GM08714 (cell line): ENCODE results near the gene MAPK12.

Source experiments
- H3K4me3 ChIP-seq: fragments of 200-500 bp; sonication (Bioruptor generic); 2 replicates; pipeline ENCODE4 v1.5.1; 2014; ENCODE audit warnings: mild to moderate bottlenecking, low read length, inconsistent platforms
- ZNF274 ChIP-seq: IDR thresholded peaks from 2 replicates; pipeline ENCODE4 v1.6.1; 2012; ENCODE audit warnings: mild to moderate bottlenecking, low read depth, low read length

MAPK12 gene

DNA sequence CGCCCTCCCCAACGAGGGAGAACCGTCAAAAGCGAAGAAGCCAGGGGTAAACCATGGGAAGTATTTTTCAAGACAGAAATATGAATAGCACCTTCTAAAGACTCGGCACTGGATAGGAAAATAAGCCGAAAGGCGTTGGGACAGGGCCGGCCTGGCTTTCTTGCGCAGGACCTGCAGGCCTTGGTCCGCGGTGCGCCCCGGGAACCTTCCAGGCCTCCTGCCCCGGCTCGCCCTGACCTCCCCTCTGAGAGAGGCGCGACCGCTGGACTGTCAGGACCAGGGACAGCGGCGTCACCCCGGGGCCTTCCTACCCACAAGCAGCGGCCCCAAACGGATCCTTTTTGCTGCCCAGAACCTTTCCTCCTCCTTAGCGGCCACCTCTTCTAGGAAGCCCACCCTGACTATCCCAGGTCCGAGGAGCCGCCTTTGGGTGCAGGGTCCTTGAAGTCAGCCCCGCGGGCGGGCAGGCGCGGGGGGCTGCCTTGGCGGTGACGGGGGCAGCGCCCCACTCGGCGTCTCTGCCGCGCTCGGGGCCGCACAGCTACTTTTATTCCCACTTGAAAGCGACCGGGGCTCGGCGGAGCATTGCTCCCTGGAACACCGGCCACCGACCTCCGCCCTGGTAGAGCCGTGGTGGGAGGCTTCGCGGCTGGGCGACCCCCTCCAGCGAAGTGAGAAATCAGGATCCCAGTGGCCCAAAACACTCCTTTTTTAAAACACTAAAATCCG lies 9.3 kb upstream of the MAPK12 start:
- TF ChIP-seq ZNF274 = no peak
- H3K4me3 ChIP-seq = peak overlapping the region; percentile 68

DNA sequence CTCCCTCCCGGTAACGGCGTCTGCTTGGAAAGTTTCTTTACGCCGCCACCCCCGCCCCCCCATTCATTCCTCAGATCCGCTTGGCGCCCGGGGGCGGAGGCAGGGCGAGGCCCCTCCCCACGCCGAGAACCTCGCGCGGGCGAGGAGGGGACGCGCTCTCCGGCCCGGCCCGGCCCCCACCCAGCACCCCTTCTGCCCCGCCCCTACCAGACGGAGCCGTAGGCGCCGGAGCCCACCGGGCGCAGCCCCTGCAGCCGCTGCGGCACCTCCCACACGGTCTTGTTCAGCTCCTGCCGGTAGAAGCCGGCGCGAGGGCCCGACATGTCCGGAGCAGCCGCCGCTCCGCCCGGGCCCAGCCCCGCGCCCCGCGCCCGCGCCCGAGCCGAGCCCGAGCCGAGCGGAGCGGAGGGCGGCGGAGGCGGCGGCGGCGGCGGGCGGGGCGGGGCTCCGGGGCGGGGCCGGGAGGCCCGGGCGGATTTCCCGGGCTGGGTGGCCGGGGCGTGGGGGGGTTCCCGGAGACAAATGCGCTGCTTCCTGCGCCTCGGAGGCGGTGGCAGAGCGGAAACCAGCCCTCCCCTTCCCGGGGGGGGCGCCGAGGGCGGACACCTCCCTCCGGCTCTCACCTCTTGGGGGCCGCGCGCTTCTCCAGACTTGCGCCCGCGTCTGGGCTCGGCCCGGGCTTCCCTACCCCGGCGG lies 8.6 kb upstream of the MAPK12 start, which contains the start of gene MAPK11:
Gene MAPK11, minus strand, starts transcription at position 411 of the 696 bp plus-strand sequence. Its CDS starts 88 bp downstream, at position 323.
- peak within 1 kb of the TSS; percentile 68 for H3K4me3 ChIP-seq
- no peak for TF ChIP-seq ZNF274

DNA sequence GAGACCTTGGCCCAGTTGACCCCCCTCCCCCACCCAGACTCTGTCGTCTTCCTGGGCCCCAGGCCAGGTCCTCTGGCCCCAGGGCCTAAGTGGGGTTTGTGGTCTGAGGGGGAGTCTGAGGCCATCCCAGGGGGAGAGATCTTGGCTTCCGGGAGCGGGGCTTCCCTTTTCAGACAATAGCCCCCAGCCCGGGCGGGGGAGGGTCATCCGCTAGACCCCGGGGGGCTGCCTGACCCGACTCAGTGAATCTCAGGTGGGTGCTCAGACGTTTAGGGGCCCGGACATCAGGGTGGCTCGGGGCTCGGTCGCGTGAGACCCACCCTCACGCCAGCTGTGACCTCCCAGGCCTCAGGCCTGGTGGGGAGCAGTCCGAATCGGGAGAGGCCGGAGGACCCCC lies 8.1 kb upstream of the MAPK12 start:
- TF ChIP-seq ZNF274 = no peak
- peak overlapping the region; percentile 50; the same call in 1 of the 2 replicates for H3K4me3 ChIP-seq

DNA sequence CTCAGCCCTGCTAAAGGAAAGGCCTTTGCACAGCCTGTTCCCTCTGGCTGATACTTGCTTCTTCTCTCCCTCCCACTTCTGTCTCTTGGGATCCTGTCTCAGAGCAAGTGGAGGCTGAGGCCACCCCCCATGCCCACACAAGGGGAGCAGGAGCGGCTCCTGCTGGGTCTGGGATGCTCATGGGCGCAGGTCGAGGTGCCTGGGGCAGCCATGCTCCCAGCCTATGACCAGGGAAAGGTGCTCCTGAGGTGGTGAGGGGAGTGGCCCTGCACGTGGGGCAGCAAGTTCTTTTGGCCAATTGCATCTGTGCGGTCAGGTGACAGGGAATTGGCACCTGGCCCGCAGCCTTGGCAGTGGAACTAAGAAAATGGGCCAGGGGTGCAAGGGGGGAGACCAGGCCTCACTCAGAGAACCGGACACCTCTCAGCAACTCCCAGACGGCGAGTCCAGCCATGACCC lies 7.2 kb upstream of the MAPK12 start:
- H3K4me3 ChIP-seq = no peak overlapping the region
- no peak for TF ChIP-seq ZNF274

DNA sequence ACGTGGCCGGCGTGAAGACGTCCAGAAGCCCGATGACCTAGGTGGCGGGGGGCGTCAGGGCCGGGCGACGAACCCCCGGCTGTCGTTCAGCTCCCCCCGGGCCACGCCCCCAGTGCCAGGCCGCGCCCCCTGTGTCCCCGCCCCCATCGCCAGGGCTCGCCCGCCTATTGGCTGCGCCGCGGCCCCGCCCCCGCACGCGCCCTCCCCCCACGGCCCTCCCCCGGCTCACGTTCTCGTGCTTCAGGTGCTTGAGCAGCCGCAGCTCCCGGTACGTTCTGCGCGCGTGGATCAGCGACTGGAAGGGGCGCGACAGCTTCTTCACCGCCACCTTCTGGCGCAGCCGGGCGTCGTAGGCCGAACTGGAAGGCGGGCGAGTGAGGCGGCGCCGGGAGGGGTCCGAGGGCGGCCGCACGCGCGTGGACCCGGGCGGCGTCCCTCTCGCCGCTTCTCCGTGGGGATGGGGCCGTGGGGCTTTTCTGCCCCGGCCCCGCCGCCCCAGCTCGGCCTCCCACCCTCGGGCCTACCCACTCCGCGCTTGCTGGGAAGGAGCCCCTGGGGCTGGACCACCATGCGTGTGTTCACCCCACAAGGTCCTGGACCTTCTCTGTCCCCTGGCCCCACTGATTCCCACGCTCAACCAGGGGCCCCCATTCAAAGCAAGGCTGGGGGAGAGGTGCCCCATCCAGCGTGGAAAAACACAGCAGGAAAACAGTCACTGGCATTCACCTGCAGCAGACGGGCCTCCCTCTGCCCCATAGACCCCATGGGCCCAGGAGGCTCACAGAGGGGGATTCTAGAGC lies 6.3 kb upstream of the MAPK12 start:
- TF ChIP-seq ZNF274 = no peak
- H3K4me3 ChIP-seq = no peak overlapping the region

DNA sequence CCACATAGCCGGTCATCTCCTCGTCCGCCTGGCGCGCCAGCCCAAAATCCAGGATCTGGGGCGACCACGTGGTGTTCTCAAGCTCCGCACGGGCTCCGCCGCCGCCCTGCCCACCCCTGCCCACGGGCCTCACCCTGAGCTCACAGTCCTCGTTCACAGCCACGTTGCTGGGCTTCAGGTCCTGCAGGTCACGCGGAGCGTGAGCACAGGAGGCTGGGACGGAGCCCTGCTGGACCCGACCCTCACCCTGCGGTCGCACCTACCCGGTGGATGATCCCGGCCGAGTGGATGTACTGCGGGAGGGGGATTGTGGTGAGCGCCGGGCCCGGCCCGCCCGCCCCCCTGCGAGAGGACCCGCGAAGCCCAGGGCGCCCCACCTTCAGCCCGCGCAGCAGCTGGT lies 5.5 kb upstream of the MAPK12 start:
- no peak for TF ChIP-seq ZNF274
- H3K4me3 ChIP-seq = no peak overlapping the region

DNA sequence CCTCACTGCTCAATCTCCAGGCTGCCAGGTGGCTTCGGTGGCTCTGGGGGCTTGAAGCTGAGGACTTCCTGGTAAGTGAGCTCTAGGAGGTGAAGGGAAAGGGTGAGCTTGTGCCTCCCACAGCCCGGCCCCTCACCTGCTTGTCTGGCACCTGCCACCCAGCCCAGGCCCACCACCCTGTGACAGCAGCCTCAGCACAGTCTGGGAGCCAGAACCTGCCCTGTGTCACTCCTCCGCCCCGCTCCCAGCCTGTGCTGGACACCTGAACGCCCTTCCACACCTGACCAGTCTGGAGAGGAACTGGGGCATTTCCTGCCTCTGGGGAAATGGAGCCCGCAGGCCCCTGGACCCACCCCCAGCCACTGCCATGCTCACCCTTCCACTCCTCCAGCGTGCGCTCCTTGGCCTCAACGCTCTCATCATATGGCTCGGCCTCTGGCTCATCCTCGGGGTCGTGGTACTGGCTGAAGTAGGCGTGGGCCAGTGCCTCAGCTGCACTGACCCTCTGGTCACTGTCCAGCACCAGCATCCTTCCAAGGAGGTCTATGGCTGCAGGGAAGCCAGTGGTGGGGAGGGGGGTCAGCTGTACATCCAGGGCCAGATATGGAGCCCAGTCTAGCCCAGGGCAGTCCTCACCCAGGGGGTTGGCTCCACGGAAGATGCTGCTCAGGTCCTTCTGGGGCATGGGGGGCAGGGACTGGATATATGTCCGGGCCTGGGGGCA lies 3.6 kb upstream of the MAPK12 start:
- no peak for TF ChIP-seq ZNF274
- no peak overlapping the region for H3K4me3 ChIP-seq

DNA sequence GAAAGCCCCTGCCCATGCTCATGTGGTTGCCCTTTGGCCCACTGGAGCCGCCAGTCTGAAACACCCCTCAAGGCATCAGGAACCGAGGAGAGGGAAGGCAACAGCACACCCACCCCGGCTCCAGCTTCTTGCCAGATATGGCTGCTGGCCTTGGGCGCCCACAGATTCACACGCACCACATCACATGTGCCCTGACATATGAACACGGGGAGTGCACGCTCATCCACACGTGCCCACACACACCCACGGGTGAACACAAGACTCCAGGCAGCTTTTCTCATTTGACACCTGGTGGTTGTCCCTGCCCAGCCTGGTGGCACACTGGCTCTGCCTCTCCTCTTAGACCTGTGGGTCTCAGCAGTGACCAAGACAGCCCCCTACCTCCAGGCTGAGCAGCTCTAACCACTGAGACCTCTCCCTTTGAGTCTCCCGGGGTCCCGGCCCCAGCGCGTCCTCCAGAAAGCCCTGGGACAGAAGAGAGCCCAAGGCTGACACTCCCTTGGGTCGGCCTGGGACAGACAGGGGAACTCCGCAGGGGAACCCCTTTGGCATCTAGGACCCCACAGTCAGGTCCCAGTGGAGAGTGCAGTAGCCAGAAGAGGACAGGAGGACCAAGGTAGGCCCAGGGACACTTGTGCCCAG lies 2.7 kb upstream of the MAPK12 start:
- H3K4me3 ChIP-seq = no peak overlapping the region
- no peak for TF ChIP-seq ZNF274

DNA sequence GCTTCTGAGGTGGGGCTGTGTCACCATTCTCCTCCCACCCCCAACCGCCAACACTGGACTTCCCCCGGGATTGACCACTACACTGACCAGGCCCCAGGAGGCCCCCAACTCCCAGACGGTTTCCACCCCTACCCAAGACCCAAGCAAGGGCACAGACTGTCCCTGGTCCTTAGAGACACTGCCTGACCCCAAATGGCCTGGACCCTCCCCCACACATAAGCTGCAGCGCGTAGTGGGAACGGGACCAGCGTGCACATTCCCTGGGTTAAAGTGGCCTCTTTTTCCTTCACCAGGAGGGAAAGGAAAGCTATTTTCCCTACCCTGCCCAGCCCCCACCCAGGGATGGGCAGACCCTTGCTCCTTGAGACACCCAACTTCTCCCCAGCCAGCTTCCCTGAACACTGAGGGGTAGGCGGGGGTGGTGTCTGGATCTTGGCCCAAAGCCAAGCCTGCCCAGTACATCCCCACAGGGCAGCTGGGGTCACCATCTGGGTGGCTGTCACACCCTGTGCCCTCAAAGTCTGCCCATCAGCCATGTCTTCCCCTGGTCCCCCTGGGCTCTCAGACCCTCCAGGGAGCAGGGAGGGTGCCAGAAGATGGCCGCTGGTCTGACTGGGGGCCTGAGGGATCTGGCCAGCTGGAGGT lies 1.6 kb upstream of the MAPK12 start:
- H3K4me3 ChIP-seq = no peak overlapping the region
- TF ChIP-seq ZNF274 = no peak

DNA sequence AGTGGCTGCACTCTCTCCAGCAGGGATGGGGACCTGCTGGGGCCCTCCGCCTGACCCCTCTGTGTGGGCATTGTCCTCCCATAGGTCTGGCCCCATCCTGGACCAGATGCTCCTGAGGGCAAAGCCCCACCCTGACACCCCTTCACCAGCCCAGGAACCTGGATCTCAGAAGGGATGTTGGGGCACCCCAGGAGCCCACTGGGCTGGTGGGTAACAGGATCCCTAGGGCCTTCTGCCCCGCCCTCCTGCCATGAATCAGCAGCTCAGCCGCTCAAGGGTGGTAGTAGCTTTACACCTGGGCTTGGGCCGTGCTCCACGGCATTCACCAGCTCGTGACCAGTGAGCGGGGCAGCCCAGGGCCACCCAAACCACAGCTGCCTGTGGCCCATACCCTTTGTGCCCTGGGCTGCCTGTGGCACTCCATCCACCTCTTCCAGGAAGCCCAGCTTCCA lies 1.0 kb upstream of the MAPK12 start:
- H3K4me3 ChIP-seq = no peak overlapping the region
- no peak for TF ChIP-seq ZNF274

DNA sequence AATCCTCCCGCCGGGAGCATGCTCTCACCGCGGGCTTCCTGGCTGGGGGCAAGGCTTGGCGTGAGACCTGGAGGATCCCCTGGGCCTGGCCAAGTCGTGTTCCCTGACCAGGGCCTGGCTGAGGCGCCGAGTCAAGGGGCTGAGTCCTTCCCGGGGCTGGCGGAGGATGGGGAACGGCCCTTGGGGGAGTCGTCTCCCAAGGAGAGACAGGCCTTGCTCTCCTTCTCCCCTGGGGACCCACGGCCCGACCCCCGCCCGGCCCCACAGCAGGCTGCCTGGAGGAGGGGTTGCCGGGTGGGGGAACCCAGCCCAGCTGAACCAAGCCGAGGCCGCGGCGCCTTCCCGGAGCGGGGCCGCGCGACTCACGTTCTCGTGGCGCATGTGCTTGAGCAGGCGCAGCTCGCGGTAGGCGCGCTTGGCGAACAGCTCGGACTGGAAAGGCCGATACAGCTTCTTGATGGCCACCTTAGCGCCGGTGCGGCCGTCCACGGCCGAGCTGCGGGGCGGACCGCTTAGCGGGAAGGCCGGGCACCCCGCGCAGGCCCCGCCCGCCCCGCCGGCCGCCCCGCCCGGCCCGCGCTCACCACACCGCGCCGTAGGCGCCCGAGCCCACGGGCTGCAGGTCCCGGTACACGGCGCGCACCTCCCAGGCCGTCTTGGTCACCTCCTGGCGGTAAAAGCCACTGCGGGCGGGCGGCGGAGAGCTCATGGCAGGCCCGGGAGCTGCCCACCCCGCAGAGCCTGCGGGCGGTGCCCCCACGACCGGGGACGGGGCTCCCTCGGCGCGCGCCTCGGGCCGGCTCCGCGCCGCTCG lies 475 bp downstream of the MAPK12 start:
- TF ChIP-seq ZNF274 = no peak
- peak overlapping the region; percentile 73 for H3K4me3 ChIP-seq

DNA sequence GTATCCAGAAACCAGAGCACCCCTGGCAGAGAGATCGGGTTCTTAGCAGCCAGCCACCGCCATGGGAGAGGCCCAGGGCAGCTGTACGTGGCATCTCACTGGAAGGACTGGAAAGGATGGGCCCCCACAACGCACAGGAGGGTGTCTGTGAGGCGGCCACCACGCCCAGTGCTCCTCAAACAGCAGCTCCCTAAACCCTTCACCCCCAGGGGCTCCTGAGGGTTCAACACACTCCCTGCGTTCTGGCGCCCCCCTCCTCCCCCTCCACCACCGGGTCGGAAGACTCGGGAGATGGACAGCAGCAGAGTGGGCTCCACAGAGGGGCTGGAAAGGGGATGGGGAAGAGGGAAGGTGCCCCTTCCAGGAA lies 1.1 kb downstream of the MAPK12 start:
- TF ChIP-seq ZNF274 = no peak
- H3K4me3 ChIP-seq = peak overlapping the region; percentile 73
